ENCODE measurements around the gene SMURF2. TPM values are rescaled to one million over a fixed set of nuclear protein-coding genes. Genes with fewer than 3 reads are reported as not detected.

Gene SMURF2
- 1 to 10 TPM; 2.5 to 6.8 (median 4.0) TPM for total RNA-seq
- long read RNA-seq, partial matches to known transcripts, result 1 of 2 reads
- long read RNA-seq, other reads (novel, unspliced or antisense), result 1 of 2 reads

GRCh38 chr17:64661976-64662773 is at the start of gene SMURF2:
Gene SMURF2 (minus strand): TSS chr17:64662307. CDS start chr17:64661880, 427 bp downstream.
- DNase-seq, result peak; percentile 85 to 88 (median 87)
- H3K4me1 ChIP-seq, result peaks cover 0 to 11% (median 0%) of the 10 kb centered on the region in 4 donors
- no peaks in the 10 kb centered on the region for H3K9me3 ChIP-seq
- no peaks in the 10 kb centered on the region for H3K27me3 ChIP-seq
- TF ChIP-seq CTCF (IDR thresholded peaks at IDR 0.05), result peak in 1 of 4 donors; percentile 2
- TF ChIP-seq POLR2A (IDR thresholded peaks at IDR 0.05), result peak; percentile 95
- peak within 1 kb of the TSS; percentile 30 to 73 (median 61) for H3K4me3 ChIP-seq
- ATAC-seq, result peak; percentile 91 to 96 (median 94)
- 0% methylated on average over 14 of the region's 95 CpGs for WGBS (ENCODE audit: insufficient coverage, low coverage, low lambda C conversion rate, missing lambda C conversion rate)
- no peaks in the 10 kb centered on the region for H3K36me3 ChIP-seq
- intact Hi-C loops (cut with DNase I), result no loop called here
- peak within 1 kb of the TSS; percentile 78 to 86 (median 83) for H3K27ac ChIP-seq

- H3K4me3 ChIP-seq, result no peak overlapping the region
- H3K27ac ChIP-seq, result peak overlapping the region in 2 of 3 donors; percentile 9 to 38
- peaks cover 0 to 5% (median 0%) of the 10 kb centered on the region in 4 donors for H3K4me1 ChIP-seq
- no peaks in the 10 kb centered on the region for H3K9me3 ChIP-seq
- no peak for TF ChIP-seq CTCF (IDR thresholded peaks at IDR 0.05)
- TF ChIP-seq POLR2A (IDR thresholded peaks at IDR 0.05), result no peak
- intact Hi-C loops (cut with DNase I), result no loop called here
- ATAC-seq (no peak), DNase-seq (no peak)
- WGBS (ENCODE audit: insufficient coverage, low coverage, low lambda C conversion rate, missing lambda C conversion rate), result no CpG with 5 or more reads among the region's 4 CpGs
- no peaks in the 10 kb centered on the region for H3K27me3 ChIP-seq
- no peaks in the 10 kb centered on the region for H3K36me3 ChIP-seq
These were observed 47.4 kb upstream of the SMURF2 start for GRCh38 chr17:64709481-64709880.

- H3K4me1 ChIP-seq, result peaks cover 0 to 8% (median 0%) of the 10 kb centered on the region in 4 donors
- H3K4me3 ChIP-seq, result no peak overlapping the region
- ATAC-seq (peak; percentile 70 to 88 (median 72)), DNase-seq (peak; percentile 78 to 90 (median 84))
- H3K27ac ChIP-seq, result peak overlapping the region in 1 of 3 donors; percentile 15
- H3K9me3 ChIP-seq, result no peaks in the 10 kb centered on the region
- no peaks in the 10 kb centered on the region for H3K27me3 ChIP-seq
- TF ChIP-seq CTCF (IDR thresholded peaks at IDR 0.05) (no peak), POLR2A (IDR thresholded peaks at IDR 0.05) (no peak)
- H3K36me3 ChIP-seq, result no peaks in the 10 kb centered on the region
- 23% methylated on average over 7 of the region's 10 CpGs for WGBS (ENCODE audit: insufficient coverage, low coverage, low lambda C conversion rate, missing lambda C conversion rate)
- intact Hi-C loops (cut with DNase I), result no loop called here
These were observed 45.0 kb upstream of the SMURF2 start for GRCh38 chr17:64707050-64707591.

- TF ChIP-seq CTCF (IDR thresholded peaks at IDR 0.05) (no peak), POLR2A (IDR thresholded peaks at IDR 0.05) (no peak)
- DNase-seq, result no peak
- Histone ChIP-seq H3K36me3 (no peaks in the 10 kb centered on the region), H3K27me3 (no peaks in the 10 kb centered on the region), H3K4me3 (no peak overlapping the region), H3K9me3 (no peaks in the 10 kb centered on the region), H3K27ac (no peak overlapping the region), H3K4me1 (peaks cover 0 to 8% (median 0%) of the 10 kb centered on the region in 4 donors)
- peak; percentile 16 to 35 (median 28) for ATAC-seq
- 25% methylated on average over 7 of the region's 8 CpGs for WGBS (ENCODE audit: insufficient coverage, low coverage, low lambda C conversion rate, missing lambda C conversion rate)
- intact Hi-C loops (cut with DNase I), result no loop called here
These were observed 44.3 kb upstream of the SMURF2 start for GRCh38 chr17:64706224-64707049.
